Lower leg skin (tissue), 4 donors: ENCODE results near the gene BEAN1. TPM values are rescaled to one million over a fixed set of nuclear protein-coding genes. Genes with fewer than 3 reads are reported as not detected.

Source experiments
- DNase-seq, 2 donors: peaks; one replicate each; pipeline ENCODE4 v3.0.0-alpha.2; 2019; ENCODE audit warnings: low spot score in 2 of 2
- H3K4me3 ChIP-seq: fragments of 200-600 bp; sonication (generic); 2 replicates; pipeline ENCODE4 v1.5.1; 2017; ENCODE audit warnings: mild to moderate bottlenecking, low read depth; ENCODE audit not compliant: poor library complexity, severe bottlenecking
- POLR2A ChIP-seq, 2 donors: fragments of 450-650 bp; IDR thresholded peaks; one replicate each; pipeline ENCODE4 v1.6.1; 2016 to 2017; ENCODE audit warnings: antibody characterized with exemption in 2 of 2, mild to moderate bottlenecking in 1 of 2, moderate library complexity in 1 of 2
- WGBS, 2 donors: methylation state at CpG; one replicate each; pipeline ENCODE4 v1.1.5; 2018; 5-methylcytosine and 5-hydroxymethylcytosine counted together
- intact Hi-C: fragments of 100-400 bp; cut with DNase I; formaldehyde crosslinking; loops from one replicate; pipeline ENCODE4 v1.15.0; 2023; ENCODE audit warnings: low total_unique reads
- total RNA-seq, 4 donors: library from RNA; depleted of rRNA; stranded (reverse); fragments of >200 nt; gene quantifications; one replicate each; pipeline ENCODE4 v1.1.0, GENCODE V29; 2016
- TF ChIP-seq, protein P1 (sequence below), 3 donors: fragments of 450-650 bp; IDR thresholded peaks; one replicate each; pipeline ENCODE4 v1.5.1; 2016; ENCODE audit warnings: antibody characterized with exemption in 3 of 3, mild to moderate bottlenecking in 3 of 3, moderate library complexity in 2 of 3

The BEAN1 gene
- total RNA-seq, 4 donors from 2014 or later = 0.72 to 3.9 (median 2.9) TPM; not detected in 1

DNA sequence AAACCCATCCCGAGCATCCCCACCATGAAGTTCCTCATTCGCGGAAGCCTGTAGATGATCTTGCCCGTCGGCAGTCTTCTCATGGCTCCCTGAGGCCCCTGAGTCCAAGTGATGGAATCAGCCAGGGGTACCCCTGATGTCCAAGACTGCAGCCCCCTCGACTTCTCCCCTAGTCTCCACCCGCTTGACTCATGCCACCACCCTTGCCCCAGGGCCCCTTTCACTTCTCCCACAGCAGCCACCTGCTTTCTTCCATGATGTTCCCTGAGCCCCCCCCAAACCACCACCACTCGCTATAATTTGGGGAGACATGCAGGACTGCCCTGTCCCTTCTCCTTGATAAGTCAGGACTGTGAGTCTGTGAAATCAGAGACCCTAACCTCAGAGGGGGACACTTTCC is 11.4 kb downstream of the BEAN1 start:
- 79 to 90% methylated on average over 8 of the region's 8 CpGs for WGBS, 2 donors
- DNase-seq = peak in 1 of 2 donors; percentile 79

DNA sequence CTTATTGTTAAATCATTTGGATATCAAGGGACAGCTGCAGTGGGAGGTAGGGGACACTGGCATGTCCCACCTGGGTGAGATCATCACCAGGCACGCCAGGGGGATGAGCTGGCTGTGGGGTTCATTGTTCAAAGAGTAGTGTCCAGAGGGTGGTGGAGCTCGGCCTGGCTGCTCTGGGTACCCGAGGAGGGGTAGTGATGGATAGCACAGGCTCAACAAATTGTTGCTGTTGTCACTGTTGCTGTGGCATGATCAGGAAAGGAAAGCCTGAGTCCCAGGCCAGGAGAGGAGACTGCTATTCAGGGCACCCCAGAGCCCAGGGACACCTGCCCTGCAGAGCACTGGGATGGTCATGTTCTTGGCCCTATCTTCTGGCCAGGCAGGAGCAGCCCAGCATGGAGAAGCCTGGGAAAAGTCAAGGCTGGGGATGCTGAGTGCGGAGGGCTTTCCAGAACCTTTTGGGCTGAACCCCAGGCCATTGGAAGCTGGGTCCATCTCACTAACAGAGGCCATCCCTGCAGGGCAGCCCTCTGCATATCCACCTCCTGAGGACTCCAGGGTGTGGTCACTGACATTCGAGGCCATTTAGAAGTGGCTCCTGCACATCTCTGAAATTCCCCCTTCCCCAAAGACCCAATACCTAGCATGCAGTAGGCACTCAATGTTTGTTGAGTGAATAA is 12.1 kb downstream of the BEAN1 start:
- no peak overlapping the region for H3K4me3 ChIP-seq
- DNase-seq = peak in 1 of 2 donors; percentile 50
- intact Hi-C loops = no loop called here
- TF ChIP-seq POLR2A (IDR thresholded peaks at IDR 0.05) = no peak
- TF ChIP-seq, protein P1, sequence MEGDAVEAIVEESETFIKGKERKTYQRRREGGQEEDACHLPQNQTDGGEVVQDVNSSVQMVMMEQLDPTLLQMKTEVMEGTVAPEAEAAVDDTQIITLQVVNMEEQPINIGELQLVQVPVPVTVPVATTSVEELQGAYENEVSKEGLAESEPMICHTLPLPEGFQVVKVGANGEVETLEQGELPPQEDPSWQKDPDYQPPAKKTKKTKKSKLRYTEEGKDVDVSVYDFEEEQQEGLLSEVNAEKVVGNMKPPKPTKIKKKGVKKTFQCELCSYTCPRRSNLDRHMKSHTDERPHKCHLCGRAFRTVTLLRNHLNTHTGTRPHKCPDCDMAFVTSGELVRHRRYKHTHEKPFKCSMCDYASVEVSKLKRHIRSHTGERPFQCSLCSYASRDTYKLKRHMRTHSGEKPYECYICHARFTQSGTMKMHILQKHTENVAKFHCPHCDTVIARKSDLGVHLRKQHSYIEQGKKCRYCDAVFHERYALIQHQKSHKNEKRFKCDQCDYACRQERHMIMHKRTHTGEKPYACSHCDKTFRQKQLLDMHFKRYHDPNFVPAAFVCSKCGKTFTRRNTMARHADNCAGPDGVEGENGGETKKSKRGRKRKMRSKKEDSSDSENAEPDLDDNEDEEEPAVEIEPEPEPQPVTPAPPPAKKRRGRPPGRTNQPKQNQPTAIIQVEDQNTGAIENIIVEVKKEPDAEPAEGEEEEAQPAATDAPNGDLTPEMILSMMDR (IDR thresholded peaks at IDR 0.05) = no peak
- 84 to 95% methylated on average over 5 of the region's 5 CpGs for WGBS, 2 donors

More for the DNA sequence above, 11.4 kb downstream of the BEAN1 start:
- TF ChIP-seq, protein P1 (IDR thresholded peaks at IDR 0.05) = no peak
- no peak for TF ChIP-seq POLR2A (IDR thresholded peaks at IDR 0.05)
- intact Hi-C loops = no loop called here
- no peak overlapping the region for H3K4me3 ChIP-seq

DNA sequence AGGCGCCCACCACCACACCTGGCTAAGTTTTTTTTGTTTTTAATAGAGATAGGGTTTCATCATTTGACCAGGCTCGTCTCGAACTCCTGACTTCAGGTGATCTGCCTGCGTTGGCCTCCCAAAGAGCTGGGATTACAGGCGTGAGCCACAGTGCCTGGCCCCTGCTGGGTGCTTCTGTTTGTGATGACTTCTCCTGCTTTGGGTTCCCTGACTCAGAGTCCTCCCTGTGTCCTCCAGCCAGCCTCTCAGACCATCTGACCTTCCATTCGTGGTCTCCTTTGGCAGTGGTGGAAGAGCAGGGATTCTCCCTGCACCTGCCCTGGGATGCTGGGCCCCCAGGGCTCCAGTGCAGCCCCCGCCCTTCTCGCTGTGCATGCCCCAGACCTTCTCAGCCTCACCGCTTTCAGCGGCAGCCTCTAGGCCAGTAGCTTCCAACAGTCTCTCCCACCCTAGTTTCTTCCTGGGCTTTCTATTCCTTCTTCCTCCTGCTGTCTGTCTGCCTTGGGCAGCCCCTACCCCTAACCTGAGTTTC is 13.2 kb downstream of the BEAN1 start:
- DNase-seq = peak in 1 of 2 donors; percentile 64
- H3K4me3 ChIP-seq = no peak overlapping the region
- TF ChIP-seq, protein P1 (IDR thresholded peaks at IDR 0.05) = no peak
- TF ChIP-seq POLR2A (IDR thresholded peaks at IDR 0.05) = no peak
- 86 to 88% methylated on average over 10 of the region's 10 CpGs for WGBS, 2 donors
- intact Hi-C loops = no loop called here

DNA sequence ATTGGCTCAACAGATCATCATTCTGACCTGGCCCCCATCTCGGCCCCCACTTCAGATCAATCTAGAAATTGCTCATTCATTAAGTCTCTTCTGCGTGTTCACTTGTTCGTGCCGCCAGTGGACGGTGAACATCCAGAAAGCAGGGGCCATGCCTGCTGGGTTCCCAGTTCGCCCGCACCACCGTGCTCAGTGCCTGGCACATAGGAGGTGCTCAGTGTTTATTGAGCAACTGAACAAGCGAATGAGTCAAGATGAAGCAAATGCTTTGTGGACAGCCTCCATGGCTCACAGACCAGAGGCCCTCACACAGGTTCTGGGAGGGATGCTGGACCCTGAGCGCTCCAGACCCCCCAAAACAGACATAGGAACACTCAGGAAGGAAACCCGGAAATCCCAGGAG is 13.9 kb downstream of the BEAN1 start:
- no peak for TF ChIP-seq POLR2A (IDR thresholded peaks at IDR 0.05)
- TF ChIP-seq, protein P1 (IDR thresholded peaks at IDR 0.05) = no peak
- H3K4me3 ChIP-seq = no peak overlapping the region
- intact Hi-C loops = no loop called here
- WGBS, 2 donors = 85 to 94% methylated on average over 11 of the region's 11 CpGs
- DNase-seq = peak in 1 of 2 donors; percentile 42

DNA sequence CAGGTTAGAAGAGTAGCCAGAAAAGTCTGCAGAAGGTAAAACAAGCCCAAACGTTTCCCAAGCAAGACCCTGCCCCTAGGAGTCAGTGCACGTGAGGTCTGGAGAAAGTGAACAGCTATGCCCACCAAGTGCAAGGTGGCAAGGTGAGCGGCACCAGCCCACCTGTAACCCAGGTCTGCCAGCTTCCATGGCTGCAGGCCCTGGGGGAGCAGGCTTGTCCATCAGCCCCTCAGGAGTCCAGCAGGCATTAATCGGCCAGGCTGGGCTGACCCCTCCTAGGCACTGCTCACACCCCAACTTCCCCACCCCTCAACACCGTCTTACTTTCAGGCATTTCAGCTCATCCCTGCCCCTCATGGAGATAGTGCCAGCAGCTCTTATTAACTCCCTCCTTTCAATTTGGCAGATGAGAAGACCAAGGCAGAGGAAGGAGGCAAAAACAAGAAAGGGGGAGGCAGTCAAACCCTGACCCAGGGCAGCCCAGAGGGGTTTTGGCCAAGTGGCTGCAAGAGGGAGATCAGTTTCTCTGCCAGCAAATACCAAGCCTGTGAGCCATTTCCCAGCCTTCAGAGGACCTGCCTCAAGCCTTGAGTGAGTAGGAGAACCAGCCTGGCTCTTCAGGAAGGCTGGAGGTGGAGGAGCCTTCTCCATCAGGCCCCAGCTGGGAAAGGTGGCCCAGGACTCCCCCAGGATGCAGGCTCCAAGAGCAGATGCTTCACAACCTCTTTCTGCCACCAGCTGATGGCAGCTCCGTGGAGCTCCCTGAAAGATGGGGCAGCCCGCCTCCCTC is 14.7 kb downstream of the BEAN1 start:
- TF ChIP-seq, protein P1 (IDR thresholded peaks at IDR 0.05) = no peak
- TF ChIP-seq POLR2A (IDR thresholded peaks at IDR 0.05) = no peak
- DNase-seq = peak in 1 of 2 donors; percentile 67
- 75 to 79% methylated on average over 7 of the region's 7 CpGs for WGBS, 2 donors
- H3K4me3 ChIP-seq = no peak overlapping the region
- intact Hi-C loops = no loop called here
